Measurements from ENCODE around the gene UBR4.

The UBR4 gene

DNA sequence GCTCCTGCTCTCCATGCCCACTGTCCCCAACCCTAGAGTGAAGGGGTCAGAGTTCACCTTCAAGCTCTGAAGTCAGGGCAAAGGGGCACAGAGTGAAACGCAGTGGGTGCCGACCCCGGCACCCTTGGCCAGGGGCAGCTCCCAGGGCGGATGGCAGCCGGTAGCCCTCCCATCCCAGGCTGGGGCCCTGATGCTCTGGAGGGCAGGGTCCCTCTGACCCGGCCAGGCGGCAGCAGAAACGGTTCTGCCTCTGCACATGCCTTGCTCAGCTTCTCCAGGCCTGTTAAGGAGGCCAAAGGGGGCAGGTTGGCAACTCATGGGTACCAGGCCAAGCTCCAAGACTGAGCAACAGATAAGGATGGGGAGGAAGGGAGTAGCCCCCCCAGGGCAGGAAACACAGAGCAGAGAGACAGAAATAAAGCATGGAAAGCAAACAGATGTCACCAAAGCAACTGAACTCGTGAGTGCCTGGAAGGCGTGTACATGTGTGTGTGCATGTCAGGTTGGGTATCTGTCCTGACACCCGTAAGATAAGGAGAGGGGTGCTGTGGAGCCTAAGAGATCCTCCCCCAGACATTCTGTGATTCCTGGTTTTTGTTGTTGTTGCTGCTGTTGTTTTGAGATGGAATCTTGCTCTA is 141.3 kb downstream of the UBR4 start:
- DNase-seq = no peak

GRCh38 chr1:19067912-19068638 is 142.0 kb downstream of the UBR4 start:
- DNase-seq = no peak

- no peak for DNase-seq
Observed at GRCh38 chr1:19067182-19067911, 142.7 kb downstream of the UBR4 start.

DNA sequence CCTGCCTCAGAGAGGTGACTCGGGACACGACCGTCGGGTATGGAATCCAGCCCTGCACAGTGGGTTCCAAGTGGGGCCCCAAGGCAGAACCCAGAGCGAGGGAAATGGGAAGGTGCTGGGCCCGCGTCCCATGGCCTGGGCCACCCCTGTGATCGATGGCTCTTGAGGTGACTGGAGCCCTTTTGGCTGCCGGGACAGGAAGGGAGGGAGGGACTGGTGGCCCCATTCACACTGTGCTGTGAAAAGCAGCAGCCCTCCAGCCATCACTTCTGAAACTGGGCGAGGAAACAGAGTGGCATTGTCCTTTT is 143.2 kb downstream of the UBR4 start:
- DNase-seq = no peak

DNA sequence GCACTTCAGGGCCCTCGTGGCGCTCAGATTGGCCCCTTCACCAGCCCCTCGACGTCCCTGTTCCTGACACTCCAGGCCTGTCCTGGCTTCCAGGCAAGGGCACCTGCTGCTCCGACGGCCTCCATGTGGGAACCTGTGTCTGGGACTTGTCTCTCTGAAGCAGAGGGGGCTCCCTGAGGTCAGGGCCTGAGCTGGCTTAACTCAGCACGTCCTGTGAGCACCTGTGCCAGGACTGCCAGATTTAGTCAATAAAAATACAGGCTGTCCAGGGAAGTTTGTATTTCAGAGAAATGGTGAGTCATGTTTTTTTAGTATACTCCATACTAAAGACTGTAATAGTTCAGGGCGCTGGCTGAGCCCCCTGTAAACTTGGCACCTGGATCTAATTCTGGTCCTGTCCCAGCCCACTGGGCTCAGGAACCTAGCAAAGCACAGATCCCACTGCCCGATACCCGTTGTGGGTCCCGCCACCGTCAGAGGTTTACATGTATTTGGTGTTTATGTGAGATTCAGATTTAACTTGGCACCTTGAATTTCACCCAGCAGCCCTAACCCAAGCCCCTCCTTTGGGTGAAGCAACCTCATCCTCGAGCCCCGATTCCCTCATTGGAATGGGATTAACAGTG is 143.7 kb downstream of the UBR4 start:
- DNase-seq = no peak

GRCh38 chr1:19065526-19066247 is 144.4 kb downstream of the UBR4 start:
- DNase-seq = no peak

- DNase-seq = no peak
Observed at GRCh38 chr1:19064906-19065450, 145.1 kb downstream of the UBR4 start.

DNA sequence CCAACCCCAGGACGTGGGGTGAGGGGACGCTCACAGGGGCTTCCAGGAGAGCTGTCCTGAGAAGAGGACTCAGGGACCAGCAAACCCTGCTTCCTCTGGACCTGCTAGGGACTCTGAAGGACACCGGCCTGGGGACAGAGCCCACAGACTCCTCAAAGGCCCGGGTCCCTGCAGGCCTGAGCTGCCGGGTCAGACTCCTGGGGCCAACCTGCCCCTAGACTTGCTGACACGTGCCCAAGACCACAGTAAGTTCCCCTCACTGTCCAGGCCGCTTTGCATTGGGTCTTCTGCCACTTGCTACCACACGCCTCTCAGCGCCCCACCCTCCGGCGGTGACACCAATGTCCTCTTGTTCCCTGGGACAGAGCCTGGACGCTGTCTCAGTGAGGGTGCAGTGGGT is 146.9 kb downstream of the UBR4 start:
- DNase-seq = no peak

GRCh38 chr1:19062258-19063029 is 147.6 kb downstream of the UBR4 start:
- no peak for DNase-seq

DNA sequence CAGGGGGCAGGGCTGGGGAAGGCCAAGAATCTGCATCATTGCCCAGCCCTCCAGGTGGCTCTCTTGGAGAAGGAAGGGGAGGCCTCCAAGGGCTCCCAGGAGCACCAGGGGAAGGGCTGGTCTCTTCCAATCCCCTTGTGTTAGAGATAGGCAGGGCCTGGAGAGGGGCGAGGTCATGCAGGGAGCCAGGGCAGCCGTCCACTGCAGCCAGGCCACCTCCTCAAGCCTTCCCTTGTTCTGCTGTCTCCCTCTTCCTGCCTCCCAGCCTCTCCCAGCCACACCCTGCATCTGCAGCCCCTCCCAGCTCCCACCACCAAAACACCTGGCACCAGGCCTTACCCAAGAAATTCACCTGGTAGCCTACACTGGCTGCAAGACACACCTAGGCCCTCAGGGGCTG is 148.3 kb downstream of the UBR4 start:
- no peak for DNase-seq

- DNase-seq = no peak
Observed at GRCh38 chr1:19061343-19061742, 148.7 kb downstream of the UBR4 start.

- DNase-seq = no peak
Observed at GRCh38 chr1:19059773-19060172, 150.3 kb downstream of the UBR4 start.

GRCh38 chr1:19058476-19058797 is 151.6 kb downstream of the UBR4 start:
- DNase-seq = no peak

DNA sequence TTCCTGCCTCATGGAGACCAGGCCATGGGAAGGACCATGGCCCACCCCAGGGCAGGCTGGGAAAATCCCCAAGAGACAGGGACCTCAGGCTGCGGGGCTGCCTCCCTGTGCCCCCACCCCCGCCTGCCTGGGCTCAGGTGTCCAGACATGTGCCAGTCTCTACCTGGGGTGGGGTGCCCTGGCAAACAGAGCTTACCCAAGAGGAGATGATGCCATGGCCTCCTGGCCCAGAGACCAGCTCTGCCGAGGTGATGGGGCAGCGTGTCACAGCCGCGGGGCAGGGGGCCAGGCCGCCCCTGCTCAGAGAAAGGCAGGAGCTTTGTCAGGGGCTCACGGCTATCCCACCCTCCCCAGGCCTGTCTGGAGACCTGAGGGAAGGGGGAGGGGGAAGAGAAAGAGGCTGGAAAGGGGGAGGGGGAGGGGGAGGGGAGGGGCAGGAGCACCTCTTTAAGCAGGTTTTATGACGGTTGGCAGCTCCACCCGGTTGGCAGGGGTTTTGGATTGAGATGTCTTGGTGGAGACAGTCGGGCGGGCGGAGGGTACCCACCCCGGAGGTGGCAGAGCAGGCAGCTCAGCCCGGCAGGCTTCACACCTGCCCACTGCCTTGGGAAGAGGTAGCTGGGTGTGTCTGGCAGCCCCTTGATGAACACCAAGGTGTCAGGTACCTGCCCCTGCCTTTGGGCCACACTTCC is 152.1 kb downstream of the UBR4 start:
- DNase-seq = no peak

GRCh38 chr1:19057182-19057779 is 152.8 kb downstream of the UBR4 start:
- no peak for DNase-seq

DNA sequence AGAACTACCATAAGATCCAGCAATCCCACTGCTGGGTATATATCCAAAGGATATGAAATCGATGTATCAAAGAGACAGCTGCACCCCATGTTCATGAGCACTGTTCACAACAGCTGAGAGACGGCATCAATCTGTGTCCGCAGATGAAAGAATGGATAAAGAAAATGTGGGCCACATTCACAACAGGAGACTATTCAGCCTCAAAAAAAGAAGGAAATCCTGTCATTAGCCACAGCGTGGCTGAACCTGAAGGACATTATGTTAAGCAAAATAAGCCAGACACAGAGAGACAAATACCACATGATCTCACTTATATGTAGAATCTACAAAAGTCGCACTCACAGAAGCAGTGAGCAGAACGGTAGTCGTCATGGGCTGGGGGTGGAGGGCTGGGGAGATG is 154.4 kb downstream of the UBR4 start:
- no peak for DNase-seq

DNA sequence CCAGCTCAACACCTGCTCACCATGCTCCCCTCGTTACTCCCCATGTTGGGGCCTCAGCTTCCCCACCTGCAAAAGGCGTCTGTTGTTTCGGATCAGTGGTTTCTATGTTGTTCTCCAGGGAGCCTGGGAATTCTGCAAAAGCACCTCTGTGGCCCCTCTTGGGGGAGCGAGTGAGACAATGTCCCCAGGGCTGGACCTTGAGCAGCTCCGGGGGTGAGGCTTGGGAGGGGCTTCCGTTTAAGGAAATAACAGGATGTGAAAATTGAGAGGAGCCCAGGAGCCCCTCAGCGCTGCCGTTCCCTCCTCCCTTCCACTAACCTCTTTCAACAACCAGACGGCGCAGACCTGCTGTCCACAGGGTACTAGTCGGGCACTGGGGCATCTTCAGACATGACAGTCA is 155.1 kb downstream of the UBR4 start:
- DNase-seq = no peak

DNA sequence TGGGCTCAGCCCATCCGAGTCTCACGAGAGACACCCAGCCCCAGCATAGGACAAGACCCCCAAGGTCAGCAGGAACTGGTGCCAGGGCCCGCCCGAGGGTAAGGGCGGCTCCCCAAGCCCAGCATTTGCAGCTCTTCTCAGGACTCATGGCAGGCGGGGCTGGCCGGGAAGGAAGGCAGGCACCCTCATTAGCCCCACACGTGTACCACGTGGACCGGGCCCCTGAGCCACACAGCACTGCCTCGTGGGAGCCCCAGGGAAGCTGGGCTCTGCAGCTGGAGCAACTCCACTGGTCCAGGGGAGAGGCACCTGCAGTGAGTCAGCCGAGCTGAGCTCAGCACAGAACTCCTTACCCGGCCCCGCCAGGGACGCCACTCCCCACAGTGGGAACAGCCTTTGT is 155.8 kb downstream of the UBR4 start:
- DNase-seq = no peak

DNA sequence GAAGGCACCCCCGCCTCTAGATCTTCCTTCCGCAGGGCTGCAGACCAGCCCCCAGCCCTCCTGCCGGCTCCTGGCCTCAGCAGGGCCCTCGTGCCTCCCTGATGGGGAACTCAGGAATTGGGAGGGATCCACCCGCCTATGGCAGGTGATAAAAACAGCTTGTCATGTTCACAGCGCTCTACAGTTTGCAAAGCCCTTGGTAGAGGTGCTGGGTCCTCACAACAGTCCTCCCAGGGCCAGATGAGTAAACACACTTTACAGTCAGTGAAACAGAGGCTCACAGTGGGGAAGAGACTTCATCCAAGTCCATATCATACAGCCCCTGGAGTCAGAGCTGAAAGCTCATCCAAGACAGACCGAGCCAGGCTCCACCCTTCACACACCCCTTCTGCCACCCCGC is 156.6 kb downstream of the UBR4 start:
- no peak for DNase-seq

GRCh38 chr1:19049798-19050197 is 160.3 kb downstream of the UBR4 start:
- DNase-seq = no peak

DNA sequence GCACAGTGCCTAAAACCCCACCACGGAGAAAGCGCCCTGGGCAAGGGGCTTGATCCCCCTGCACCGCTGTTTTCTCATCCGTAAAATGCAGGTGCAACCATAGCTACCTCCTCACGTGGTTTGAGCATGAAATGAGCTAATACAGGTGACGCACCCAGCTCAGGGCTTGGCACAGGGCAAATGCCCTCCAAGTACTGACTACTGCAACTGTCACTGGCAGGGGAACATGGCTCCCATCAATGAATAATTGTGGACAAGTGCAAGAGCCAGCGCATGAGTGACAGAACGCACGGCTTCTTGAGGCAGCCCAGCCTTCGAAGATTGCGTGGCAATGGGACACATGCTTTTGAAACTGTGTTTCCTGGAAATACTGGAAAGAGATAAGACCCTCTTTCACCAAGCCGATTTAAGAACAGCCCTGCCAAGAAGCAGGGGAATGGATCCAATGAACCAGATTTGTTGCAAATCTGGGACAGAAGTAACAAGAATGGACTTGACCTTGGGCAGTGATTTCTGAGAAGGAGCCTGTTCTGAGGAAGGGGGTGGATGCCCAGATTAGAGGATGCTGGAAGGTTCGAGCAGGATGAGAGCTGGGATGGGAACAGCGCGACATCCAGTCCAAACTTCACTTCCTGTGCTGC is 160.8 kb downstream of the UBR4 start:
- DNase-seq = no peak

Data from activated T-cell treated with anti-CD3 and anti-CD28 coated beads, Interleukin-2, amount 50 U/mL, for 48 hours (primary cell).